NB4 (cell line): Measurements from ENCODE around the gene TRRAP.

Experiments
- CTCF ChIP-seq: IDR thresholded peaks from one replicate; pipeline ENCODE4 v1.5.1; 2012; ENCODE audit warnings: low read depth, low read length
- MAX ChIP-seq: IDR thresholded peaks from 2 replicates; pipeline ENCODE4 v1.6.1; 2011; ENCODE audit warnings: low read depth, low read length

DNA sequence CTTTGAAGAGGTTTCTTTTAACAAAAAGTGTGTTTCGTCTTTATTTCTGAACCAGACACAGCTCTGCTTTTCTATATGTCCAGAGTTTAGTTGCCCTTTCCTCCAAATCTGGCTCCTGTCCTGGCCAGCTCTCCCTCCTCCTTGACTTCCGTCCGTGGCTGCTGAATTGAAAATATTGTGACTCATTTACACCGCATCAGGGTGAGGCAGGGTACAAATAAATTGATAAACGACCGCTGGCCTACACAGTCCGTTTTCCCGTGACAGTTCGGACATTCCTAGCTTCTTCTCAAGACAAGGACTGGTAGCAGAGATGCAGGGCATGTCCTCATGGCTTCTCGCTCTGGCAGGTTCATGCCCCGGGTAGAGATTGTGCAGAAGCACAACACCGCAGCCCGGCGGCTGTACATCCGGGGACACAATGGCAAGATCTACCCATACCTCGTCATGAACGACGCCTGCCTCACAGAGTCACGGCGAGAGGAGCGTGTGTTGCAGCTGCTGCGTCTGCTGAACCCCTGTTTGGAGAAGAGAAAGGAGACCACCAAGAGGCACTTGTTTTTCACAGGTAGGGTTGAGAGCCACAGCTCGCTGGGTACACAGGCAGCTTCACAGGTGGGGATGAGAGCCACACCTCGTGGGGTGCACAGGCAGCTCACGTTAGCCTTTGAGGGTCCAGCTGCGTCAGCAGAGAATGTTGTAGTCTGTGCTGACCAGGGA lies 126.6 kb downstream of the TRRAP start:
- TF ChIP-seq CTCF: no peak
- TF ChIP-seq MAX: no peak
